B cell (primary cell): ENCODE measurements around the gene NSF.
"Not testable (repeated sequence)": the region's sequence is repeated elsewhere in the genome, so short reads cannot be mapped to it uniquely, and the experiment has no call there.

Source experiments
- CTCF ChIP-seq: fragments of 200-600 bp; IDR thresholded peaks from one replicate; pipeline ENCODE4 v1.8.0; 2022; ENCODE audit warnings: antibody characterized with exemption, mild to moderate bottlenecking
- EZH2 ChIP-seq: IDR thresholded peaks from 2 replicates; pipeline ENCODE4 v1.6.1; 2012; ENCODE audit warnings: borderline replicate concordance, low read depth, mild to moderate bottlenecking, moderate library complexity, low read length; ENCODE audit not compliant: insufficient read depth, poor library complexity, severe bottlenecking

GRCh38 chr17:46685284-46685683 lies 94.8 kb downstream of the NSF start:
- not testable (repeated sequence) for TF ChIP-seq CTCF, EZH2
